Measurements from ENCODE around the gene RSU1.

DNA sequence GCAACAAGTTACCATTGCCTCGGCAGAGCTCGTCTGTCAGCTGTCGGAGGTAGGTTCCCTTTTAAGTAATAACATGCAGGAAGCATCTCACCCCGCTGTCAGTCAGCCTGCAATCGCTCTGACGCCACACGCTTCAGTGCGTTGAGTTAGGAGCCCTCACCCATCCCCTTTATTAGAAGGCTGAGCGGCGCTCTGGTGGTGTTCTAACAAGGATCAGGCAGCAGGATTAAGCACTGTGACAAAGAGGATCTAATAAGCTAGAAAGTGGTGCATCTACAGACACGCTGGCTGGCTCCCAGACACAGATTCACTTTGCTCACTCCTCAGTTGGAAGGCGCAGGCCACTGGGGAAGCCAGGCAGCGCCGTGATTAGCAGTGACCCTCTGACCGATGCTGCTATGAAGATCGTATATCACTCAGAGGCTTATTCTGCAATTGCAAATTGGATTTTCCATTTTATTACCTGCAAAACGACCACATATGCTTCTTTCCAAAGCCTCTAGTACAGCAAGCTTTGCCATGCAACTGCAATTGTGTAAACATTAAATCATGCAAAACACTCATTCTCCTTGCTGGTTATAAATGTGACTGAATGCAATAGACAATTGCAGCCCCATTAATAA lies 117.7 kb downstream of the RSU1 start:
- no peak for TF ChIP-seq ISL1 (CRISPR knock-in tag; IDR thresholded peaks at IDR 0.05)
- TF ChIP-seq RARB (CRISPR knock-in tag; IDR thresholded peaks at IDR 0.05): no peak
- TF ChIP-seq ZFP30 (CRISPR knock-in tag; IDR thresholded peaks at IDR 0.05): no peak
- TF ChIP-seq, protein P1, sequence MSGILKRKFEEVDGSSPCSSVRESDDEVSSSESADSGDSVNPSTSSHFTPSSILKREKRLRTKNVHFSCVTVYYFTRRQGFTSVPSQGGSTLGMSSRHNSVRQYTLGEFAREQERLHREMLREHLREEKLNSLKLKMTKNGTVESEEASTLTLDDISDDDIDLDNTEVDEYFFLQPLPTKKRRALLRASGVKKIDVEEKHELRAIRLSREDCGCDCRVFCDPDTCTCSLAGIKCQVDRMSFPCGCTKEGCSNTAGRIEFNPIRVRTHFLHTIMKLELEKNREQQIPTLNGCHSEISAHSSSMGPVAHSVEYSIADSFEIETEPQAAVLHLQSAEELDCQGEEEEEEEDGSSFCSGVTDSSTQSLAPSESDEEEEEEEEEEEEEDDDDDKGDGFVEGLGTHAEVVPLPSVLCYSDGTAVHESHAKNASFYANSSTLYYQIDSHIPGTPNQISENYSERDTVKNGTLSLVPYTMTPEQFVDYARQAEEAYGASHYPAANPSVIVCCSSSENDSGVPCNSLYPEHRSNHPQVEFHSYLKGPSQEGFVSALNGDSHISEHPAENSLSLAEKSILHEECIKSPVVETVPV (CRISPR knock-in tag; IDR thresholded peaks at IDR 0.05): no peak
- TF ChIP-seq, protein P2, sequence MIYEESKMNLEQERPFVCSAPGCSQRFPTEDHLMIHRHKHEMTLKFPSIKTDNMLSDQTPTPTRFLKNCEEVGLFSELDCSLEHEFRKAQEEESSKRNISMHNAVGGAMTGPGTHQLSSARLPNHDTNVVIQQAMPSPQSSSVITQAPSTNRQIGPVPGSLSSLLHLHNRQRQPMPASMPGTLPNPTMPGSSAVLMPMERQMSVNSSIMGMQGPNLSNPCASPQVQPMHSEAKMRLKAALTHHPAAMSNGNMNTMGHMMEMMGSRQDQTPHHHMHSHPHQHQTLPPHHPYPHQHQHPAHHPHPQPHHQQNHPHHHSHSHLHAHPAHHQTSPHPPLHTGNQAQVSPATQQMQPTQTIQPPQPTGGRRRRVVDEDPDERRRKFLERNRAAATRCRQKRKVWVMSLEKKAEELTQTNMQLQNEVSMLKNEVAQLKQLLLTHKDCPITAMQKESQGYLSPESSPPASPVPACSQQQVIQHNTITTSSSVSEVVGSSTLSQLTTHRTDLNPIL (CRISPR knock-in tag; IDR thresholded peaks at IDR 0.05; ENCODE audit: low read depth): no peak
- no peak for TF ChIP-seq BACH2 (CRISPR knock-in tag; IDR thresholded peaks at IDR 0.05; ENCODE audit: borderline replicate concordance)
- TF ChIP-seq, protein P3, sequence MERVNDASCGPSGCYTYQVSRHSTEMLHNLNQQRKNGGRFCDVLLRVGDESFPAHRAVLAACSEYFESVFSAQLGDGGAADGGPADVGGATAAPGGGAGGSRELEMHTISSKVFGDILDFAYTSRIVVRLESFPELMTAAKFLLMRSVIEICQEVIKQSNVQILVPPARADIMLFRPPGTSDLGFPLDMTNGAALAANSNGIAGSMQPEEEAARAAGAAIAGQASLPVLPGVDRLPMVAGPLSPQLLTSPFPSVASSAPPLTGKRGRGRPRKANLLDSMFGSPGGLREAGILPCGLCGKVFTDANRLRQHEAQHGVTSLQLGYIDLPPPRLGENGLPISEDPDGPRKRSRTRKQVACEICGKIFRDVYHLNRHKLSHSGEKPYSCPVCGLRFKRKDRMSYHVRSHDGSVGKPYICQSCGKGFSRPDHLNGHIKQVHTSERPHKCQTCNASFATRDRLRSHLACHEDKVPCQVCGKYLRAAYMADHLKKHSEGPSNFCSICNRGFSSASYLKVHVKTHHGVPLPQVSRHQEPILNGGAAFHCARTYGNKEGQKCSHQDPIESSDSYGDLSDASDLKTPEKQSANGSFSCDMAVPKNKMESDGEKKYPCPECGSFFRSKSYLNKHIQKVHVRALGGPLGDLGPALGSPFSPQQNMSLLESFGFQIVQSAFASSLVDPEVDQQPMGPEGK (CRISPR knock-in tag; IDR thresholded peaks at IDR 0.05; ENCODE audit: borderline replicate concordance): no peak
- no peak for TF ChIP-seq TCF4 (CRISPR knock-in tag; IDR thresholded peaks at IDR 0.05; ENCODE audit: borderline replicate concordance)
- TF ChIP-seq ARNTL (CRISPR knock-in tag; IDR thresholded peaks at IDR 0.05; ENCODE audit: borderline replicate concordance, low read depth): no peak
- TF ChIP-seq ZNF70 (CRISPR knock-in tag; IDR thresholded peaks at IDR 0.05): no peak
